Neural progenitor cell (in vitro differentiated cells): ENCODE results near the gene MAPK13. TPM values are rescaled to one million over a fixed set of nuclear protein-coding genes. Genes with fewer than 3 reads are reported as not detected.

Experiments
- DNase-seq: peaks from one replicate; pipeline ENCODE4 v3.0.0-alpha.2; 2016; ENCODE audit warnings: low spot score
- H2AFZ ChIP-seq: fragments of 200-600 bp; sonication (generic); replicated peaks from 2 replicates; pipeline ENCODE4 v1.6.1; 2016; ENCODE audit warnings: antibody characterized with exemption
- H3F3A ChIP-seq: fragments of 200-600 bp; sonication (generic); 2 replicates; pipeline ENCODE4 v1.6.1; 2016; ENCODE audit warnings: antibody characterized with exemption, low read depth
- H3K27ac ChIP-seq: fragments of 200-600 bp; sonication (generic); 2 replicates; pipeline ENCODE4 v1.5.1; 2016; ENCODE audit warnings: mild to moderate bottlenecking
- H3K27me3 ChIP-seq: fragments of 200-600 bp; sonication (generic); 2 replicates; pipeline ENCODE4 v1.6.1; 2016; ENCODE audit warnings: mild to moderate bottlenecking, moderate library complexity
- H3K36me3 ChIP-seq: fragments of 200-600 bp; sonication (generic); 2 replicates; pipeline ENCODE4 v1.5.1; 2016
- H3K4me1 ChIP-seq: fragments of 200-600 bp; sonication (generic); 2 replicates; pipeline ENCODE4 v1.6.1; 2016; ENCODE audit warnings: mixed run types
- H3K4me2 ChIP-seq: fragments of 200-600 bp; sonication (generic); 2 replicates; pipeline ENCODE4 v1.6.1; 2016
- H3K4me3 ChIP-seq: fragments of 200-600 bp; sonication (generic); 2 replicates; pipeline ENCODE4 v1.5.1; 2016
- H3K79me2 ChIP-seq: fragments of 200-600 bp; sonication (generic); 2 replicates; pipeline ENCODE4 v1.6.1; 2016; ENCODE audit warnings: low read depth
- H3K9ac ChIP-seq: fragments of 200-600 bp; sonication (generic); 2 replicates; pipeline ENCODE4 v1.6.1; 2016
- H3K9me3 ChIP-seq: fragments of 200-600 bp; sonication (generic); 2 replicates; pipeline ENCODE4 v1.5.1; 2016; ENCODE audit warnings: low read depth
- H4K20me1 ChIP-seq: fragments of 200-600 bp; sonication (generic); 2 replicates; pipeline ENCODE4 v1.6.1; 2016; ENCODE audit warnings: low read depth
- H3K27ac Mint-ChIP-seq: 3 replicates; pipeline ENCODE4 v1.8.0; 2021; ENCODE audit warnings: mixed read lengths
- H3K27me3 Mint-ChIP-seq: 2 replicates; pipeline ENCODE4 v1.8.0; 2022; ENCODE audit warnings: low read depth, mild to moderate bottlenecking, inconsistent platforms, moderate library complexity, mixed read lengths; ENCODE audit not compliant: insufficient read depth
- H3K36me3 Mint-ChIP-seq: 3 replicates; pipeline ENCODE4 v1.8.0; 2021; ENCODE audit warnings: mixed read lengths
- H3K4me1 Mint-ChIP-seq: 3 replicates; pipeline ENCODE4 v1.8.0; 2021; ENCODE audit warnings: mixed read lengths
- H3K4me3 Mint-ChIP-seq: 3 replicates; pipeline ENCODE4 v1.8.0; 2021; ENCODE audit warnings: mild to moderate bottlenecking, moderate library complexity, mixed read lengths
- H3K9me3 Mint-ChIP-seq: 3 replicates; pipeline ENCODE4 v1.8.0; 2020; ENCODE audit warnings: mixed read lengths
- EZH2 ChIP-seq: fragments of 200-600 bp; sonication (generic); IDR thresholded peaks from 2 replicates; pipeline ENCODE4 v1.6.1; 2017; ENCODE audit warnings: antibody characterized with exemption, mild to moderate bottlenecking, moderate library complexity
- EZH2phosphoT487 ChIP-seq: fragments of 200-600 bp; sonication (generic); IDR thresholded peaks from 2 replicates; pipeline ENCODE4 v1.6.1; 2017; ENCODE audit warnings: antibody characterized with exemption
- total RNA-seq: library from RNA; depleted of rRNA; stranded (reverse); fragments of >200 nt; gene quantifications from 2 replicates; pipeline ENCODE4 v1.2.3, GENCODE V29; 2015; ENCODE audit warnings: low replicate concordance
- TF ChIP-seq, protein P1 (sequence below): fragments of 200-600 bp; sonication (generic); IDR thresholded peaks from 2 replicates; pipeline ENCODE4 v1.5.1; 2017; ENCODE audit warnings: antibody characterized with exemption, mild to moderate bottlenecking

The MAPK13 gene
- total RNA-seq, 1 donor from 2014 or later: 0.13 TPM

- Histone ChIP-seq H3K9me3 (no peaks in the 10 kb centered on the region), H3K4me2 (no peak overlapping the region), H3K27me3 (peaks cover 32% of the 10 kb centered on the region), H3K9ac (no peak overlapping the region), H3K4me1 (peaks cover 13% of the 10 kb centered on the region), H3K36me3 (no peaks in the 10 kb centered on the region), H3K27ac (no peak overlapping the region), H3F3A (no peaks in the 10 kb centered on the region), H3K79me2 (no peaks in the 10 kb centered on the region), H2AFZ (no peak overlapping the region), H3K4me3 (no peak overlapping the region), H4K20me1 (no peaks in the 10 kb centered on the region)
- no peak for DNase-seq
- no peaks in the 10 kb centered on the region for H3K9me3 Mint-ChIP-seq
- H3K27ac Mint-ChIP-seq: no peak overlapping the region
- H3K36me3 Mint-ChIP-seq: no peaks in the 10 kb centered on the region
- H3K4me3 Mint-ChIP-seq: no peak overlapping the region
- H3K4me1 Mint-ChIP-seq: peaks cover 27% of the 10 kb centered on the region
- peaks cover 13% of the 10 kb centered on the region for H3K27me3 Mint-ChIP-seq
- TF ChIP-seq EZH2phosphoT487 (no peak), EZH2 (no peak)
- TF ChIP-seq, protein P1, sequence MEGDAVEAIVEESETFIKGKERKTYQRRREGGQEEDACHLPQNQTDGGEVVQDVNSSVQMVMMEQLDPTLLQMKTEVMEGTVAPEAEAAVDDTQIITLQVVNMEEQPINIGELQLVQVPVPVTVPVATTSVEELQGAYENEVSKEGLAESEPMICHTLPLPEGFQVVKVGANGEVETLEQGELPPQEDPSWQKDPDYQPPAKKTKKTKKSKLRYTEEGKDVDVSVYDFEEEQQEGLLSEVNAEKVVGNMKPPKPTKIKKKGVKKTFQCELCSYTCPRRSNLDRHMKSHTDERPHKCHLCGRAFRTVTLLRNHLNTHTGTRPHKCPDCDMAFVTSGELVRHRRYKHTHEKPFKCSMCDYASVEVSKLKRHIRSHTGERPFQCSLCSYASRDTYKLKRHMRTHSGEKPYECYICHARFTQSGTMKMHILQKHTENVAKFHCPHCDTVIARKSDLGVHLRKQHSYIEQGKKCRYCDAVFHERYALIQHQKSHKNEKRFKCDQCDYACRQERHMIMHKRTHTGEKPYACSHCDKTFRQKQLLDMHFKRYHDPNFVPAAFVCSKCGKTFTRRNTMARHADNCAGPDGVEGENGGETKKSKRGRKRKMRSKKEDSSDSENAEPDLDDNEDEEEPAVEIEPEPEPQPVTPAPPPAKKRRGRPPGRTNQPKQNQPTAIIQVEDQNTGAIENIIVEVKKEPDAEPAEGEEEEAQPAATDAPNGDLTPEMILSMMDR: no peak
Measured at GRCh38 chr6:36133912-36134311, 3.6 kb downstream of the MAPK13 start.

DNA sequence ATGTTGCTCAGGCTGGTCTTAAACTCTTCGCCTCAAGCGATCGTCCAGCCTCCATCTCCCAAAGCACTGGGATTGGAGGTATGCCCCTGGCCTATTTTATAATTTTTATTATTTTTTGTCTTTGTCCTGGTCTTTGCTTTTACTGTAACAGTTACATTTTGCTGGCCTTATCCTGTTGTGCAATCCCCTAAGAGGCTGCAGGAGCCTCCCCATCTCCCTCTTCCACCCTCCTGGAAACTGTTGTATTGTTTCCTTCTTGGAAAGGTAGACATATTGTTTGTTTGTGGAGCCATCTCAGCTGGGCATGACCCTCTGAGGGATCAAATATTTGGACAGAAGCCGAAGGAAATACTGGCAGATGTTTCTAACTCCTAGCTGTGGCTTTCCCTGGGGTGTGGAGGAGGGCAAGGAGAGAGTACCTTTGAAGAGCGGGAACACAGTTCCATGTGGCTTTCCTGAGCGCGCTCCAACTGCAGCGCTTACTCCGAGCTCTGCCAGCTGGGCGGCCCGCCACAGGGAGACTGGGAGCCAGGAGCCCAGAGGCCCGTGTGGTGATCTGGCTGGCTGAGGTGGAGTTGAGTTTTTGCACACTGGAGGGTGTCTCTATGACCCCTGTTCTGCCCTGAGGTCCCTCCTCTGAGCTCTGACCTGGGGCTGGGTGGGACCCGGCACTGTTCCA is 4.9 kb downstream of the MAPK13 start:
- H3K27ac Mint-ChIP-seq: no peak overlapping the region
- H3F3A ChIP-seq: peaks cover 4% of the 10 kb centered on the region
- no peaks in the 10 kb centered on the region for H3K79me2 ChIP-seq
- H3K4me1 Mint-ChIP-seq: peaks cover 32% of the 10 kb centered on the region
- no peak overlapping the region for H3K4me3 ChIP-seq
- H3K27me3 ChIP-seq: peaks cover 19% of the 10 kb centered on the region
- DNase-seq: no peak
- H4K20me1 ChIP-seq: no peaks in the 10 kb centered on the region
- TF ChIP-seq EZH2 (no peak), EZH2phosphoT487 (no peak)
- TF ChIP-seq, protein P1: no peak
- no peak overlapping the region for H2AFZ ChIP-seq
- H3K36me3 ChIP-seq: no peaks in the 10 kb centered on the region
- no peaks in the 10 kb centered on the region for H3K36me3 Mint-ChIP-seq
- H3K4me2 ChIP-seq: no peak overlapping the region
- H3K9ac ChIP-seq: no peak overlapping the region
- no peaks in the 10 kb centered on the region for H3K9me3 Mint-ChIP-seq
- peaks cover 19% of the 10 kb centered on the region for H3K4me1 ChIP-seq
- no peaks in the 10 kb centered on the region for H3K9me3 ChIP-seq
- H3K4me3 Mint-ChIP-seq: no peak overlapping the region
- peaks cover 3% of the 10 kb centered on the region for H3K27me3 Mint-ChIP-seq
- no peak overlapping the region for H3K27ac ChIP-seq

DNA sequence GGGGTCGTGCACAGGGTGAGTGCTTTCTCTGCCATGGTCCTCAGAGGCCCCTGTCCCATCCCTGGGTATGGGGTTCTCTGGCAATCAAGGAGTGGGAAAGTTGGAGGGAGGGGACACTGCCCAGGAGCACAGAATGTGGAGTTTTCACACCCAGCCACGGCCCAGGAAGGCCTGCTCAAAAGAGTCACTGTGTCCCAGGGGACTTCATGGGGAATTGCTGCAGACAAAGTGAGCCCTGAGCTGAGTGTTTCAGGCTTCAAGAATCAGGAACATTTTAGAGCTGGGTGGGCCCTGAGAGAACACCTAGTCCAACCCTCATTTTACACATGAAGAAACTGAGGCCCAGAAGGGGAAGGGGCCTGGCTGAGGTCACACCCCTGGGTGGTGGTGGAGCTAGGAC is 5.7 kb downstream of the MAPK13 start:
- no peaks in the 10 kb centered on the region for H3K9me3 ChIP-seq
- H3F3A ChIP-seq: peaks cover 4% of the 10 kb centered on the region
- no peak overlapping the region for H3K27ac ChIP-seq
- Mint-ChIP-seq H3K9me3 (no peaks in the 10 kb centered on the region), H3K4me1 (peaks cover 32% of the 10 kb centered on the region), H3K4me3 (no peak overlapping the region), H3K27me3 (peaks cover 5% of the 10 kb centered on the region), H3K27ac (no peak overlapping the region), H3K36me3 (no peaks in the 10 kb centered on the region)
- no peak overlapping the region for H3K9ac ChIP-seq
- TF ChIP-seq EZH2 (no peak), EZH2phosphoT487 (no peak)
- TF ChIP-seq, protein P1: no peak
- DNase-seq: no peak
- H3K79me2 ChIP-seq: no peaks in the 10 kb centered on the region
- no peak overlapping the region for H2AFZ ChIP-seq
- no peak overlapping the region for H3K4me3 ChIP-seq
- H3K4me2 ChIP-seq: no peak overlapping the region
- peaks cover 13% of the 10 kb centered on the region for H3K4me1 ChIP-seq
- H4K20me1 ChIP-seq: no peaks in the 10 kb centered on the region
- H3K36me3 ChIP-seq: no peaks in the 10 kb centered on the region
- H3K27me3 ChIP-seq: peaks cover 11% of the 10 kb centered on the region
